ENCODE results near the gene AADACL4. TPM values are rescaled to one million over a fixed set of nuclear protein-coding genes. Genes with fewer than 3 reads are reported as not detected.

The AADACL4 gene
- total and polyA plus RNA-seq, 9 of the 15 experiments (the other 6 are each of a cell fraction or from before 2014, with no cell fraction given): not detected

- no TSS peak for BruUV-seq (replicated peaks)
- TF ChIP-seq, protein P1, sequence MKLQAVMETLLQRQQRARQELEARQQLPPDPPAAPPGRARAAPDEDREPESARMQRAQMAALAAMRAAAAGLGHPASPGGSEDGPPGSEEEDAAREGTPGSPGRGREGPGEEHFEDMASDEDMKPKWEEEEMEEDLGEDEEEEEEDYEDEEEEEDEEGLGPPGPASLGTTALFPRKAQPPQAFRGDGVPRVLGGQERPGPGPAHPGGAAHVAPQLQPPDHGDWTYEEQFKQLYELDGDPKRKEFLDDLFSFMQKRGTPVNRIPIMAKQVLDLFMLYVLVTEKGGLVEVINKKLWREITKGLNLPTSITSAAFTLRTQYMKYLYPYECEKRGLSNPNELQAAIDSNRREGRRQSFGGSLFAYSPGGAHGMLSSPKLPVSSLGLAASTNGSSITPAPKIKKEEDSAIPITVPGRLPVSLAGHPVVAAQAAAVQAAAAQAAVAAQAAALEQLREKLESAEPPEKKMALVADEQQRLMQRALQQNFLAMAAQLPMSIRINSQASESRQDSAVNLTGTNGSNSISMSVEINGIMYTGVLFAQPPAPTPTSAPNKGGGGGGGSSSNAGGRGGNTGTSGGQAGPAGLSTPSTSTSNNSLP (IDR thresholded peaks at IDR 0.05; ENCODE audit: borderline replicate concordance, low read depth, low read length): 0 out of 2 replicates have a peak, but pooled peaks have one; percentile 58
- TF ChIP-seq, protein P2, sequence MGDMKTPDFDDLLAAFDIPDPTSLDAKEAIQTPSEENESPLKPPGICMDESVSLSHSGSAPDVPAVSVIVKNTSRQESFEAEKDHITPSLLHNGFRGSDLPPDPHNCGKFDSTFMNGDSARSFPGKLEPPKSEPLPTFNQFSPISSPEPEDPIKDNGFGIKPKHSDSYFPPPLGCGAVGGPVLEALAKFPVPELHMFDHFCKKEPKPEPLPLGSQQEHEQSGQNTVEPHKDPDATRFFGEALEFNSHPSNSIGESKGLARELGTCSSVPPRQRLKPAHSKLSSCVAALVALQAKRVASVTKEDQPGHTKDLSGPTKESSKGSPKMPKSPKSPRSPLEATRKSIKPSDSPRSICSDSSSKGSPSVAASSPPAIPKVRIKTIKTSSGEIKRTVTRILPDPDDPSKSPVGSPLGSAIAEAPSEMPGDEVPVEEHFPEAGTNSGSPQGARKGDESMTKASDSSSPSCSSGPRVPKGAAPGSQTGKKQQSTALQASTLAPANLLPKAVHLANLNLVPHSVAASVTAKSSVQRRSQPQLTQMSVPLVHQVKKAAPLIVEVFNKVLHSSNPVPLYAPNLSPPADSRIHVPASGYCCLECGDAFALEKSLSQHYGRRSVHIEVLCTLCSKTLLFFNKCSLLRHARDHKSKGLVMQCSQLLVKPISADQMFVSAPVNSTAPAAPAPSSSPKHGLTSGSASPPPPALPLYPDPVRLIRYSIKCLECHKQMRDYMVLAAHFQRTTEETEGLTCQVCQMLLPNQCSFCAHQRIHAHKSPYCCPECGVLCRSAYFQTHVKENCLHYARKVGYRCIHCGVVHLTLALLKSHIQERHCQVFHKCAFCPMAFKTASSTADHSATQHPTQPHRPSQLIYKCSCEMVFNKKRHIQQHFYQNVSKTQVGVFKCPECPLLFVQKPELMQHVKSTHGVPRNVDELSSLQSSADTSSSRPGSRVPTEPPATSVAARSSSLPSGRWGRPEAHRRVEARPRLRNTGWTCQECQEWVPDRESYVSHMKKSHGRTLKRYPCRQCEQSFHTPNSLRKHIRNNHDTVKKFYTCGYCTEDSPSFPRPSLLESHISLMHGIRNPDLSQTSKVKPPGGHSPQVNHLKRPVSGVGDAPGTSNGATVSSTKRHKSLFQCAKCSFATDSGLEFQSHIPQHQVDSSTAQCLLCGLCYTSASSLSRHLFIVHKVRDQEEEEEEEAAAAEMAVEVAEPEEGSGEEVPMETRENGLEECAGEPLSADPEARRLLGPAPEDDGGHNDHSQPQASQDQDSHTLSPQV (IDR thresholded peaks at IDR 0.05): 0 out of 2 replicates have a peak, but pooled peaks have one; percentile 15
- TF ChIP-seq, protein P3, sequence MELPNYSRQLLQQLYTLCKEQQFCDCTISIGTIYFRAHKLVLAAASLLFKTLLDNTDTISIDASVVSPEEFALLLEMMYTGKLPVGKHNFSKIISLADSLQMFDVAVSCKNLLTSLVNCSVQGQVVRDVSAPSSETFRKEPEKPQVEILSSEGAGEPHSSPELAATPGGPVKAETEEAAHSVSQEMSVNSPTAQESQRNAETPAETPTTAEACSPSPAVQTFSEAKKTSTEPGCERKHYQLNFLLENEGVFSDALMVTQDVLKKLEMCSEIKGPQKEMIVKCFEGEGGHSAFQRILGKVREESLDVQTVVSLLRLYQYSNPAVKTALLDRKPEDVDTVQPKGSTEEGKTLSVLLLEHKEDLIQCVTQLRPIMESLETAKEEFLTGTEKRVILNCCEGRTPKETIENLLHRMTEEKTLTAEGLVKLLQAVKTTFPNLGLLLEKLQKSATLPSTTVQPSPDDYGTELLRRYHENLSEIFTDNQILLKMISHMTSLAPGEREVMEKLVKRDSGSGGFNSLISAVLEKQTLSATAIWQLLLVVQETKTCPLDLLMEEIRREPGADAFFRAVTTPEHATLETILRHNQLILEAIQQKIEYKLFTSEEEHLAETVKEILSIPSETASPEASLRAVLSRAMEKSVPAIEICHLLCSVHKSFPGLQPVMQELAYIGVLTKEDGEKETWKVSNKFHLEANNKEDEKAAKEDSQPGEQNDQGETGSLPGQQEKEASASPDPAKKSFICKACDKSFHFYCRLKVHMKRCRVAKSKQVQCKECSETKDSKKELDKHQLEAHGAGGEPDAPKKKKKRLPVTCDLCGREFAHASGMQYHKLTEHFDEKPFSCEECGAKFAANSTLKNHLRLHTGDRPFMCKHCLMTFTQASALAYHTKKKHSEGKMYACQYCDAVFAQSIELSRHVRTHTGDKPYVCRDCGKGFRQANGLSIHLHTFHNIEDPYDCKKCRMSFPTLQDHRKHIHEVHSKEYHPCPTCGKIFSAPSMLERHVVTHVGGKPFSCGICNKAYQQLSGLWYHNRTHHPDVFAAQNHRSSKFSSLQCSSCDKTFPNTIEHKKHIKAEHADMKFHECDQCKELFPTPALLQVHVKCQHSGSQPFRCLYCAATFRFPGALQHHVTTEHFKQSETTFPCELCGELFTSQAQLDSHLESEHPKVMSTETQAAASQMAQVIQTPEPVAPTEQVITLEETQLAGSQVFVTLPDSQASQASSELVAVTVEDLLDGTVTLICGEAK (IDR thresholded peaks at IDR 0.05): peak; percentile 64
- TF ChIP-seq, protein P3 (CRISPR knock-in tag; IDR thresholded peaks at IDR 0.05): no peak
- TF ChIP-seq MAFK (IDR thresholded peaks at IDR 0.05; ENCODE audit: low read length): peak; percentile 74
These were observed 10.2 kb downstream of the AADACL4 start for GRCh38 chr1:12654004-12654567.

More at GRCh38 chr1:12654004-12654567, 10.2 kb downstream of the AADACL4 start:
- POLR2A ChIA-PET: no interaction called here
- DNase-seq (ENCODE audit: extremely low read depth in 1 of 4, low spot score in 3 of 4) (no peak), FAIRE-seq (no peak), ATAC-seq (no peak)
- H4K20me1 ChIP-seq (replicated peaks; ENCODE audit: control insufficient read depth, insufficient read depth, low read length): no peaks in the 10 kb centered on the region
- H3K9me1 ChIP-seq (ENCODE audit: control insufficient read depth, insufficient read depth, low read length): no peaks in the 10 kb centered on the region
- H3K4me3 ChIP-seq: no peak overlapping the region
- peaks cover 51% of the 10 kb centered on the region for H3K36me3 ChIP-seq (ENCODE audit: control insufficient read depth, insufficient read depth, low read length)
- H3K27ac ChIP-seq (ENCODE audit: extremely low read depth, low read depth, low read length): no peak overlapping the region
- intact Hi-C loops (cut with micrococcal nuclease) (no loop called here), in situ Hi-C loops (cut with MboI) (loop anchor here (10.0 kb wide), 1 partner anchor 529 kb away; no protein-coding TSS in a partner anchor)
- peaks cover under 1% of the 10 kb centered on the region; the same call in 1 of the 2 replicates for H3K9me3 ChIP-seq (replicated peaks; ENCODE audit: control insufficient read depth, insufficient read depth, low read depth, low read length)
- H3K79me2 ChIP-seq (ENCODE audit: control insufficient read depth, insufficient read depth, low read length): peaks cover 63% of the 10 kb centered on the region
- H2AFZ ChIP-seq (ENCODE audit: low read depth, low read length): no peak overlapping the region
- H3K27me3 ChIP-seq (ENCODE audit: control insufficient read depth in 2 of 2, insufficient read depth in 2 of 2, low read length in 2 of 2): no peaks in the 10 kb centered on the region
- CTCF ChIA-PET (ENCODE audit: low intra/inter-chr PET ratio): interaction anchor here (0.6 kb wide), 1 partner anchor 222 kb away, joined by 3 read pairs; no protein-coding TSS in a partner anchor
- no peak overlapping the region for H3K4me2 ChIP-seq (ENCODE audit: insufficient read depth, low read length)
- H3K4me1 ChIP-seq (replicated peaks in 1 of 2; ENCODE audit: control insufficient read depth in 2 of 2, insufficient read depth in 2 of 2, low read length in 2 of 2): peaks cover 15 to 38% of the 10 kb centered on the region in 2 experiments
- no peak overlapping the region for H3K9ac ChIP-seq (ENCODE audit: insufficient read depth in 1 of 2, low read depth in 2 of 2, low read length in 2 of 2)
- WGBS (ENCODE audit: insufficient coverage, low coverage, missing lambda C conversion rate): 70% methylated on average over 4 of the region's 4 CpGs

Measured in K562 (cell line).